Smooth muscle cell (in vitro differentiated cells): Measurements from ENCODE around the gene ZMYM3. TPM values are rescaled to one million over a fixed set of nuclear protein-coding genes. Genes with fewer than 3 reads are reported as not detected.
A peak's percentile ranks its signal among the peaks of the same experiment; 100 is the strongest.

Experiments used
- DNase-seq: peaks from one replicate; lab custom pipeline; 2025; ENCODE audit not compliant: unreplicated experiment; lab: John Stamatoyannopoulos, UW
- H2AFZ ChIP-seq: fragments of 200-600 bp; sonication (generic); 2 replicates; pipeline ENCODE4 v1.6.0; 2016; ENCODE audit warnings: antibody characterized with exemption, low read depth, mild to moderate bottlenecking
- H3F3A ChIP-seq: fragments of 200-600 bp; sonication (generic); 2 replicates; pipeline ENCODE4 v1.6.0; 2017; ENCODE audit warnings: antibody characterized with exemption, low read depth
- H3K27ac ChIP-seq: fragments of 200-600 bp; sonication (generic); 2 replicates; pipeline ENCODE4 v1.5.1; 2016; ENCODE audit warnings: low read depth, mild to moderate bottlenecking
- H3K27me3 ChIP-seq: fragments of 200-600 bp; sonication (generic); 2 replicates; pipeline ENCODE4 v1.6.1; 2016; ENCODE audit warnings: low read depth, mild to moderate bottlenecking
- H3K36me3 ChIP-seq: fragments of 200-600 bp; sonication (generic); 2 replicates; pipeline ENCODE4 v1.5.1; 2016; ENCODE audit warnings: low read depth
- H3K4me1 ChIP-seq: fragments of 200-600 bp; sonication (generic); 2 replicates; pipeline ENCODE4 v1.5.1; 2016; ENCODE audit warnings: low read depth
- H3K4me2 ChIP-seq: fragments of 200-600 bp; sonication (generic); 2 replicates; pipeline ENCODE4 v1.6.0; 2016; ENCODE audit warnings: mild to moderate bottlenecking
- H3K4me3 ChIP-seq: fragments of 200-600 bp; sonication (generic); 2 replicates; pipeline ENCODE4 v1.5.1; 2016; ENCODE audit warnings: mild to moderate bottlenecking
- H3K79me2 ChIP-seq: fragments of 200-600 bp; sonication (generic); 2 replicates; pipeline ENCODE4 v1.6.0; 2016; ENCODE audit warnings: low read depth, mild to moderate bottlenecking
- H3K9ac ChIP-seq: fragments of 200-600 bp; sonication (generic); 2 replicates; pipeline ENCODE4 v1.6.0; 2016; ENCODE audit warnings: low read depth
- H3K9me3 ChIP-seq: fragments of 200-600 bp; sonication (generic); replicated peaks from 2 replicates; pipeline ENCODE4 v1.5.1; 2016; ENCODE audit warnings: low read depth
- H4K20me1 ChIP-seq: fragments of 200-600 bp; sonication (generic); 2 replicates; pipeline ENCODE4 v1.6.0; 2016; ENCODE audit warnings: low read depth
- WGBS: methylation state at CpG from one replicate; pipeline ENCODE4 v1.1.7; 2016; ENCODE audit warnings: low lambda C conversion rate; 5-methylcytosine and 5-hydroxymethylcytosine counted together
- polyA plus RNA-seq: library from polyadenylated mRNA; unstranded; fragments of >200 nt; fragmentation: Nextera tagmentation; extraction: Ambion mirVana; gene quantifications from 2 replicates; pipeline ENCODE4 v1.2.1, GENCODE V29; 2016
- total RNA-seq: library from RNA; depleted of rRNA; stranded (reverse); fragments of >200 nt; gene quantifications from 2 replicates; pipeline ENCODE4 v1.2.3, GENCODE V29; 2014
- TF ChIP-seq, protein P1 (sequence below): fragments of 200-600 bp; sonication (generic); IDR thresholded peaks from 2 replicates; pipeline ENCODE4 v1.5.1; 2017; ENCODE audit warnings: borderline replicate concordance, mild to moderate bottlenecking, antibody characterized with exemption; ENCODE audit not compliant: insufficient read depth, poor library complexity, severe bottlenecking

ZMYM3 gene
- total and polyA plus RNA-seq, 2 experiments from 2014 or later = 9.0 to 29.5 TPM

DNA sequence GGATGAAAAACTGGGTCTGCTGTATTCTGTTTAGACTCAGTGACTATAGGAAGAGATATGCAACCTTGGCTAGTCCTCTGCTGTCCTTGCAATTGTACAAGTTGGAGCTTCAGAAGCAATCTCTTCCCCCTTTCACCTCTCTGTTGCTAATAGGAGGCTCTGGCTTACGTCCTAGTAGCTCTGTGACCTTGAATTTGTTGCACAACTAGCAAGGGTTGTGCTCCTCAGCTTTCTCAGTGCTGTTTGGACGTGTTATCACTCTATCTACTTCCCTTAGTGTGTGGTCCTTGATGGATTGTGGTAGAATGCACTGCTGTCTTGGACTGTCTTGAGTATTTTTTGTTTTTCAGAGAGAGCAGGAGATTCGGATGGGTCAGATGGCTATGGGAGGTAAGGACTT, 44.2 kb upstream of the ZMYM3 start:
- Histone ChIP-seq H3K79me2 (no peaks in the 10 kb centered on the region), H4K20me1 (peaks cover 34% of the 10 kb centered on the region), H3K4me2 (no peak overlapping the region), H2AFZ (no peak overlapping the region), H3K27me3 (no peaks in the 10 kb centered on the region), H3K4me1 (no peaks in the 10 kb centered on the region), H3K4me3 (no peak overlapping the region), H3F3A (no peaks in the 10 kb centered on the region), H3K9me3 (no peaks in the 10 kb centered on the region), H3K27ac (no peak overlapping the region), H3K9ac (no peak overlapping the region), H3K36me3 (peaks cover 5% of the 10 kb centered on the region)
- TF ChIP-seq, protein P1, sequence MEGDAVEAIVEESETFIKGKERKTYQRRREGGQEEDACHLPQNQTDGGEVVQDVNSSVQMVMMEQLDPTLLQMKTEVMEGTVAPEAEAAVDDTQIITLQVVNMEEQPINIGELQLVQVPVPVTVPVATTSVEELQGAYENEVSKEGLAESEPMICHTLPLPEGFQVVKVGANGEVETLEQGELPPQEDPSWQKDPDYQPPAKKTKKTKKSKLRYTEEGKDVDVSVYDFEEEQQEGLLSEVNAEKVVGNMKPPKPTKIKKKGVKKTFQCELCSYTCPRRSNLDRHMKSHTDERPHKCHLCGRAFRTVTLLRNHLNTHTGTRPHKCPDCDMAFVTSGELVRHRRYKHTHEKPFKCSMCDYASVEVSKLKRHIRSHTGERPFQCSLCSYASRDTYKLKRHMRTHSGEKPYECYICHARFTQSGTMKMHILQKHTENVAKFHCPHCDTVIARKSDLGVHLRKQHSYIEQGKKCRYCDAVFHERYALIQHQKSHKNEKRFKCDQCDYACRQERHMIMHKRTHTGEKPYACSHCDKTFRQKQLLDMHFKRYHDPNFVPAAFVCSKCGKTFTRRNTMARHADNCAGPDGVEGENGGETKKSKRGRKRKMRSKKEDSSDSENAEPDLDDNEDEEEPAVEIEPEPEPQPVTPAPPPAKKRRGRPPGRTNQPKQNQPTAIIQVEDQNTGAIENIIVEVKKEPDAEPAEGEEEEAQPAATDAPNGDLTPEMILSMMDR = no peak
- DNase-seq = no peak
- 63% methylated on average over 3 of the region's 3 CpGs for WGBS

DNA sequence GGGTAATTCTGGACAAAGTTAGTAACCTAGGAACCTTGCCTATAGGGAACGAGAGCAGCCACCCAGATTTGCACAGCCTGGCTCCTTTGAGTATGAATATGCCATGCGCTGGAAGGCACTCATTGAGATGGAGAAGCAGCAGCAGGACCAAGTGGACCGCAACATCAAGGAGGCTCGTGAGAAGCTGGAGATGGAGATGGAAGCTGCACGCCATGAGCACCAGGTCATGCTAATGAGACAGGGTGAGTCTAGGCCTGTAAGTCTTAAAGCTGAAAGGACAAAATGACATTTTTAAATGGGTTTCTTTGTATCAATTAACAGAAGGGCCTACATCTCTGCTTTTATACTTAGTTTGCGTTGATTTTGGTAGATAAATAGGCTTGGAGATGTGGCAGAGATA, 42.9 kb upstream of the ZMYM3 start:
- no peaks in the 10 kb centered on the region for H3F3A ChIP-seq
- TF ChIP-seq, protein P1 = no peak
- no peaks in the 10 kb centered on the region for H3K79me2 ChIP-seq
- H3K27ac ChIP-seq = no peak overlapping the region
- H3K4me1 ChIP-seq = no peaks in the 10 kb centered on the region
- H3K9ac ChIP-seq = no peak overlapping the region
- 82% methylated on average over 6 of the region's 6 CpGs for WGBS
- no peaks in the 10 kb centered on the region for H3K27me3 ChIP-seq
- H2AFZ ChIP-seq = no peak overlapping the region
- H3K9me3 ChIP-seq = no peaks in the 10 kb centered on the region
- H3K4me3 ChIP-seq = no peak overlapping the region
- H3K4me2 ChIP-seq = no peak overlapping the region
- DNase-seq = no peak
- peaks cover 47% of the 10 kb centered on the region for H4K20me1 ChIP-seq
- peaks cover 5% of the 10 kb centered on the region for H3K36me3 ChIP-seq

GRCh38 chrX:71292669-71293365, 38.9 kb upstream of the ZMYM3 start:
- 84% methylated on average over 7 of the region's 7 CpGs for WGBS
- peaks cover 3% of the 10 kb centered on the region for H3F3A ChIP-seq
- H3K4me2 ChIP-seq = no peak overlapping the region
- H3K27me3 ChIP-seq = no peaks in the 10 kb centered on the region
- H3K36me3 ChIP-seq = peaks cover 15% of the 10 kb centered on the region
- no peak overlapping the region for H3K9ac ChIP-seq
- TF ChIP-seq, protein P1 = no peak
- no peak overlapping the region for H3K4me3 ChIP-seq
- H2AFZ ChIP-seq = no peak overlapping the region
- H3K27ac ChIP-seq = peak overlapping the region; percentile 34
- peaks cover 78% of the 10 kb centered on the region for H4K20me1 ChIP-seq
- peaks cover 34% of the 10 kb centered on the region for H3K79me2 ChIP-seq
- no peak for DNase-seq
- no peaks in the 10 kb centered on the region for H3K9me3 ChIP-seq
- no peaks in the 10 kb centered on the region for H3K4me1 ChIP-seq

DNA sequence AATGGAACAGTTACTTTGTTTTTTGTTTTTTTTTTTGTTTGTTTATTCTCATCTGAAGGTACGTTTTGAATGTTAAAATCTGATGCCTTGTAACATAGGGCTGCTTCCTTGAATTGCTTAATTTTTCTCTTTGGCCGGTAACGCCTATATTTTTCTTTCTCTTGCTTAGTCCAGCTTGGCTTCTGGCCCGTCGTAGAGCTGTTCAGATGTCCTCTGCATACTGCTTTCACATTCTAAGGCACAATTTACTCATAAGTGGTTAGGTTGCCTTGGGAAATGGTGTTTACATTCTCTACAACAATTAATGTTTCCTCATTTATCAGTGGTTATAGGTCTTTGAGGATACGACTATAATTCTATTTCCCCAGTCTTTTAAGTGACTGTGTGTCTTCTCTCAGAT, 37.4 kb upstream of the ZMYM3 start:
- Histone ChIP-seq H3F3A (peaks cover 3% of the 10 kb centered on the region), H3K9me3 (no peaks in the 10 kb centered on the region), H4K20me1 (peaks cover 87% of the 10 kb centered on the region), H3K4me1 (peaks cover 3% of the 10 kb centered on the region), H3K36me3 (peaks cover 10% of the 10 kb centered on the region), H3K27me3 (no peaks in the 10 kb centered on the region), H3K4me3 (no peak overlapping the region), H3K79me2 (peaks cover 48% of the 10 kb centered on the region), H3K4me2 (no peak overlapping the region), H3K27ac (peak overlapping the region; percentile 5), H3K9ac (no peak overlapping the region), H2AFZ (no peak overlapping the region)
- TF ChIP-seq, protein P1 = no peak
- DNase-seq = no peak
- WGBS = 87% methylated on average over 6 of the region's 6 CpGs
